Measurements from ENCODE around the gene NAV1. TPM values are rescaled to one million over a fixed set of nuclear protein-coding genes. Genes with fewer than 3 reads are reported as not detected.
A peak's percentile ranks its signal among the peaks of the same experiment; 100 is the strongest.

The NAV1 gene
- total and polyA plus RNA-seq, 9 of the 15 experiments (the other 6 are each of a cell fraction or from before 2014, with no cell fraction given), result 0.91 to 16.8 (median 3.2) TPM

DNA sequence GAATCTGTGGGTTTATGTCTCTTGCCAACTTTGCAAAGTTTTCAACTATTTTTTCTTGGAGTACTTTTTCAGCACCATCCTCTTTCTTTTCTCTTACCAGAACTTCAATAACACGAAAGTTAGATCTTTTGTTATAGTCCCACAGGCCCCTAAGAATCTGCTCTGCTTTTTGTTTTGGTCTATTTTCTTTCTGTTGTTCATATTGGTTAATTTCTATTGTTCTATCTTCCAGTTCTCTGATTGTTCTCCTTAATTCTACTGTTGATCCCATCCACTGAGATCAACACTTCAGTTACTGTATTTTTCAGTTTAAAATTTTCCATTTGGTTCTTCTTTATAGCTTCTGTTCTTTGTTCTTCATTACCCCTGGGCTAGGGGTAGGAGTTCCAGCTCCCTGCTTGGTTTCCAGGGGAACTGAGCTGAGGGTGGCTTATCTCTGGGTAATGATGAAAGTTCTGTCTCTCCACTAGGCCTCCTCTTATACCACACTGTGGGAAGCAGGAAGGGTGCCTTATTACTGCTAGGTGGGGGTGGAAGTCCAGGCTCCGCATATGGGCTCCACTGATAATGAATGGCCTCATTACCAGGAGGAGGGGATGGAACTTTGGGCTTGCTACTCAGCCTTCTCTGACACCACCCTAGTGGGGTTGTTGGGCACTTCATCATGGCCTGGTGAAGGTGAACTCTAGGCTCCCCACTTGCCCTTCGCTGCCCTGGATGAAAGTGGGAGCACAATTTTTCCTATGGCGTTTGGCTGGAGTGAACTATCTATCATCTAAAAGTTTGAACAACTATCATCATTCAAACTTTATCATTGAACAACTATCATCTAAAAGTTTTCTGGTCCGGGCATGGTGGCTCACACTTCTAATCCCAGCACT, 39.3 kb downstream of the NAV1 start (continued):
- TF ChIP-seq, protein P1, sequence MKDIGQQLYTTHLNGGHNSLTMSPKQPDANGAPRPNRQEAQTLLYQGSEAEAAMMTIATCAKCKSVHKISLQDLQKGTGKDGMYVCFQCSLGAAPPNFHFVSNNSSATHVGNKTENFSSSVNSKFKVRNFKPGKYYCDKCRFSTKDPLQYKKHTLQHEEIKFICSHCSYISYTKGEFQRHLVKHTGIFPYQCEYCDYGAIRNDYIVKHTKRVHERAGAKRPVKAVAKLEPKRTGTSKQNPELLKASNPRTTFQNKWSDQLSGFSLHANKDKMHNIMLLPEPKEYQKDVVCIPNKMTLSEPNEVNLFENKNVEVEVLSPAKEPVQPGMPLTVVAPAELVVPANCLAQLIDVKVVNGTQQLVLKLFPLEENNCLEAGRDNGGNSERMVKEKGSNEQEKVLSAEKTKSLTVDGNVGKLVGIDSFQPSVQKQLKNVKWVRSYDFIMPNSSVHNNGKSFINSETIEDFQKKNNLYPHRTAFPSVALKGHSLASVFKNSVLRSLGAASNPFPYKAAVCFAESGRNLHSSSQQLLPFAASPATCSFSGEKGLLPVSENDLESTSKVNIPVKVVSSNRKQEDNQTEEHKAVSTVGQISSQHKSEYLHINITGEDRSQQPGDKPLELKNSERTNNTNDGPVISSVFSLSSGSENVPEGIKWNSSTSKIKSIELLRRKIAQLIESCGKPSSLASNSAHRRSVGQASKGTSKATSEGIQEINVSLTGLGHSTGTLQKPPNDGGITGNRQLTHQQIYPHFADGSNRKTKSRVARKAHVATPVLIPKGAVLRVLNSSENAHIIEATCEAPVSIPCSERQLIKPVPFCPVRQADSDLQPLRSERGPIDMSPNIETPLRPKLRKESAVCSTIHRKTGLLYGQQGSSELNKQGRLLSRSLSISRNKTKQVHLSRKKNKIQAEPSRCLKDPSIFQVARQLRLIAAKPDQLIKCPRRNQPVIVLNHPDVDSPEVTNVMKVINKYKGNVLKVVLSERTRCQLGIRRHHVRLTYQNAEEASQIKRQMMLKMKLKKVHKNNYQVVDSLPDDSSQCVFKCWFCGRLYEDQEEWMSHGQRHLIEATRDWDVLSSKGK (CRISPR knock-in tag; IDR thresholded peaks at IDR 0.05), result no peak
- no peak for TF ChIP-seq HLTF (IDR thresholded peaks at IDR 0.05)
- TF ChIP-seq ZNF695 (CRISPR knock-in tag; IDR thresholded peaks at IDR 0.05), result no peak
- TF ChIP-seq, protein P2, sequence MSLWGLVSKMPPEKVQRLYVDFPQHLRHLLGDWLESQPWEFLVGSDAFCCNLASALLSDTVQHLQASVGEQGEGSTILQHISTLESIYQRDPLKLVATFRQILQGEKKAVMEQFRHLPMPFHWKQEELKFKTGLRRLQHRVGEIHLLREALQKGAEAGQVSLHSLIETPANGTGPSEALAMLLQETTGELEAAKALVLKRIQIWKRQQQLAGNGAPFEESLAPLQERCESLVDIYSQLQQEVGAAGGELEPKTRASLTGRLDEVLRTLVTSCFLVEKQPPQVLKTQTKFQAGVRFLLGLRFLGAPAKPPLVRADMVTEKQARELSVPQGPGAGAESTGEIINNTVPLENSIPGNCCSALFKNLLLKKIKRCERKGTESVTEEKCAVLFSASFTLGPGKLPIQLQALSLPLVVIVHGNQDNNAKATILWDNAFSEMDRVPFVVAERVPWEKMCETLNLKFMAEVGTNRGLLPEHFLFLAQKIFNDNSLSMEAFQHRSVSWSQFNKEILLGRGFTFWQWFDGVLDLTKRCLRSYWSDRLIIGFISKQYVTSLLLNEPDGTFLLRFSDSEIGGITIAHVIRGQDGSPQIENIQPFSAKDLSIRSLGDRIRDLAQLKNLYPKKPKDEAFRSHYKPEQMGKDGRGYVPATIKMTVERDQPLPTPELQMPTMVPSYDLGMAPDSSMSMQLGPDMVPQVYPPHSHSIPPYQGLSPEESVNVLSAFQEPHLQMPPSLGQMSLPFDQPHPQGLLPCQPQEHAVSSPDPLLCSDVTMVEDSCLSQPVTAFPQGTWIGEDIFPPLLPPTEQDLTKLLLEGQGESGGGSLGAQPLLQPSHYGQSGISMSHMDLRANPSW (CRISPR knock-in tag; IDR thresholded peaks at IDR 0.05), result no peak
- peak; percentile 78; the same call in 1 of the 2 replicates for TF ChIP-seq TCF7 (IDR thresholded peaks at IDR 0.05; ENCODE audit: borderline replicate concordance)
- no peak for TF ChIP-seq PTBP1 (IDR thresholded peaks at IDR 0.05; ENCODE audit: low read depth, low read length)
- TF ChIP-seq, protein P3, sequence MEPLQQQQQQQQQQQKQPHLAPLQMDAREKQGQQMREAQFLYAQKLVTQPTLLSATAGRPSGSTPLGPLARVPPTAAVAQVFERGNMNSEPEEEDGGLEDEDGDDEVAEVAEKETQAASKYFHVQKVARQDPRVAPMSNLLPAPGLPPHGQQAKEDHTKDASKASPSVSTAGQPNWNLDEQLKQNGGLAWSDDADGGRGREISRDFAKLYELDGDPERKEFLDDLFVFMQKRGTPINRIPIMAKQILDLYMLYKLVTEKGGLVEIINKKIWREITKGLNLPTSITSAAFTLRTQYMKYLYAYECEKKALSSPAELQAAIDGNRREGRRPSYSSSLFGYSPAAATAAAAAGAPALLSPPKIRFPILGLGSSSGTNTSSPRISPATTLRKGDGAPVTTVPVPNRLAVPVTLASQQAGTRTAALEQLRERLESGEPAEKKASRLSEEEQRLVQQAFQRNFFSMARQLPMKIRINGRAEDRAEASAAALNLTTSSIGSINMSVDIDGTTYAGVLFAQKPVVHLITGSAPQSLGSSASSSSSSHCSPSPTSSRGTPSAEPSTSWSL (CRISPR knock-in tag; IDR thresholded peaks at IDR 0.05; ENCODE audit: borderline replicate concordance), result no peak
- TF ChIP-seq POLR3A (IDR thresholded peaks at IDR 0.05; ENCODE audit: borderline replicate concordance, extremely low read depth, insufficient read depth, insufficient read length), result no peak
- peak; percentile 74; the same call in 1 of the 2 replicates for TF ChIP-seq ERF (CRISPR knock-in tag; IDR thresholded peaks at IDR 0.05)
- TF ChIP-seq, protein P4, sequence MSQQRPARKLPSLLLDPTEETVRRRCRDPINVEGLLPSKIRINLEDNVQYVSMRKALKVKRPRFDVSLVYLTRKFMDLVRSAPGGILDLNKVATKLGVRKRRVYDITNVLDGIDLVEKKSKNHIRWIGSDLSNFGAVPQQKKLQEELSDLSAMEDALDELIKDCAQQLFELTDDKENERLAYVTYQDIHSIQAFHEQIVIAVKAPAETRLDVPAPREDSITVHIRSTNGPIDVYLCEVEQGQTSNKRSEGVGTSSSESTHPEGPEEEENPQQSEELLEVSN (IDR thresholded peaks at IDR 0.05; ENCODE audit: borderline replicate concordance in 1 of 2, extremely low read depth in 1 of 2, insufficient read depth in 1 of 2, insufficient read length in 1 of 2, low read depth in 1 of 2, low read length in 1 of 2, poor library complexity in 1 of 2, severe bottlenecking in 1 of 2), result no peak
- no peak for TF ChIP-seq CBX1 (IDR thresholded peaks at IDR 0.05; ENCODE audit: low read depth)
- TF ChIP-seq SUPT5H (IDR thresholded peaks at IDR 0.05), result peak; percentile 24; the same call in 1 of the 2 replicates
- peak; percentile 70 to 85; a peak in 3 of 4 replicates for TF ChIP-seq ETV6 (IDR thresholded peaks at IDR 0.05; ENCODE audit: borderline replicate concordance in 1 of 2, low read depth in 2 of 2, low read length in 1 of 2)
- no peak for TF ChIP-seq ETV6 (CRISPR knock-in tag; IDR thresholded peaks at IDR 0.05; ENCODE audit: borderline replicate concordance)
- TF ChIP-seq RAD21 (CRISPR knock-in tag; conservative IDR thresholded peaks at IDR 0.05 in 1 of 2, IDR thresholded peaks at IDR 0.05 in 1 of 2), result peak; percentile 77 to 78
- no peak for TF ChIP-seq ZNF274 (IDR thresholded peaks at IDR 0.05; ENCODE audit: borderline replicate concordance, low read depth, low read length)
- no peak for TF ChIP-seq ZNF778 (CRISPR knock-in tag; IDR thresholded peaks at IDR 0.05)
- TF ChIP-seq SMARCE1 (IDR thresholded peaks at IDR 0.05), result peak; percentile 91

Measured in K562 (cell line).